Stimulated activated CD4-positive, alpha-beta T cell treated with anti-CD3 and anti-CD28 coated beads, Interleukin-15, amount 100 ng/mL, for 24 hours (primary cell): ENCODE results near the gene GADL1.
A peak's percentile ranks its signal among the peaks of the same experiment; 100 is the strongest.

Experiments
- DNase-seq: peaks from one replicate; pipeline ENCODE4 v3.0.0-alpha.2; 2020

Gene GADL1

GRCh38 chr3:30713885-30714503 is 180.5 kb downstream of the GADL1 start:
- DNase-seq: no peak

- no peak for DNase-seq
Measured at GRCh38 chr3:30712991-30713390, 181.5 kb downstream of the GADL1 start.

GRCh38 chr3:30711867-30712266 is 182.6 kb downstream of the GADL1 start:
- no peak for DNase-seq

- no peak for DNase-seq
Measured at GRCh38 chr3:30711151-30711550, 183.3 kb downstream of the GADL1 start.

GRCh38 chr3:30710017-30710416 is 184.4 kb downstream of the GADL1 start:
- DNase-seq: no peak

- DNase-seq: no peak
Measured at GRCh38 chr3:30708472-30708871, 186.0 kb downstream of the GADL1 start.

- no peak for DNase-seq
Measured at GRCh38 chr3:30707825-30708224, 186.6 kb downstream of the GADL1 start.

- DNase-seq: no peak
Measured at GRCh38 chr3:30704931-30705890, 189.2 kb downstream of the GADL1 start.

GRCh38 chr3:30702828-30703397 is 191.5 kb downstream of the GADL1 start:
- DNase-seq: no peak

- no peak for DNase-seq
Measured at GRCh38 chr3:30702038-30702827, 192.2 kb downstream of the GADL1 start.

GRCh38 chr3:30700702-30701321 is 193.6 kb downstream of the GADL1 start:
- DNase-seq: no peak

GRCh38 chr3:30699927-30700326 is 194.5 kb downstream of the GADL1 start:
- no peak for DNase-seq

- DNase-seq: no peak
Measured at GRCh38 chr3:30698549-30698948, 195.9 kb downstream of the GADL1 start.

- DNase-seq: no peak
Measured at GRCh38 chr3:30696896-30697295, 197.6 kb downstream of the GADL1 start.

GRCh38 chr3:30696403-30696819 is 198.1 kb downstream of the GADL1 start:
- no peak for DNase-seq

GRCh38 chr3:30695302-30696061 is 199.0 kb downstream of the GADL1 start:
- DNase-seq: no peak

- no peak for DNase-seq
Measured at GRCh38 chr3:30694668-30695067, 199.8 kb downstream of the GADL1 start.

GRCh38 chr3:30694148-30694547 is 200.3 kb downstream of the GADL1 start:
- DNase-seq: no peak

GRCh38 chr3:30693470-30694120 is 200.9 kb downstream of the GADL1 start:
- peak; percentile 44 for DNase-seq

- no peak for DNase-seq
Measured at GRCh38 chr3:30692498-30693130, 201.8 kb downstream of the GADL1 start.

- DNase-seq: no peak
Measured at GRCh38 chr3:30691944-30692343, 202.5 kb downstream of the GADL1 start.
